ENCODE measurements around the gene NLRC3. TPM values are rescaled to one million over a fixed set of nuclear protein-coding genes. Genes with fewer than 3 reads are reported as not detected.

Gene NLRC3
- total RNA-seq, 2 experiments from 2014 or later = 12.3 to 12.5 TPM

DNA sequence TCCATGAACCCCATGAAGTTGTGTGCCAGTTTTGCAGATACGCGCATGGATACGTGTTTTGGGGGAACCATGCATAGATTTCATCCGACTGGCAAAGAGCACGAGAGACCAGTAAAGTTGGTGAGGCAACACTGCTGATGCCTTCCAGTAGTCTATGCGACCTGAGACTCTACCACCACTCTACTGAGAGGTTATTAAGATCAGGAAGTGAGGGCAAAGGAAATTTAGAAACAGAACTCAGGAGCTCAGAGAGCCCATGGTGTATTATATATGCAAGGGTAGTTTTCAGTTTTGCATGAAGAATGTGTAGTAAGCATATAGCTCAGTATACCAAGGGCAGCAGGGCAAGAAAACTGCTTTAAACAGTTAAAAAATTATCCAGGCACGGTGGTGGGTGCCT is 30.0 kb upstream of the NLRC3 start:
- no peak for DNase-seq
- H3K27ac Mint-ChIP-seq = no peak overlapping the region
- peaks cover 9% of the 10 kb centered on the region for H3K4me1 Mint-ChIP-seq
- H3K9me3 Mint-ChIP-seq = no peaks in the 10 kb centered on the region
- no peak overlapping the region for H3K4me3 Mint-ChIP-seq
- H3K27me3 Mint-ChIP-seq = no peaks in the 10 kb centered on the region
- peaks cover 8% of the 10 kb centered on the region for H3K36me3 Mint-ChIP-seq

GRCh38 chr16:3606441-3606840 is 29.2 kb upstream of the NLRC3 start:
- Mint-ChIP-seq H3K27ac (no peak overlapping the region), H3K4me3 (no peak overlapping the region), H3K27me3 (no peaks in the 10 kb centered on the region), H3K9me3 (no peaks in the 10 kb centered on the region), H3K36me3 (peaks cover 5% of the 10 kb centered on the region), H3K4me1 (peaks cover 9% of the 10 kb centered on the region)
- DNase-seq = no peak

GRCh38 chr16:3602320-3602653 is 25.1 kb upstream of the NLRC3 start:
- H3K36me3 Mint-ChIP-seq = peaks cover 22% of the 10 kb centered on the region

DNA sequence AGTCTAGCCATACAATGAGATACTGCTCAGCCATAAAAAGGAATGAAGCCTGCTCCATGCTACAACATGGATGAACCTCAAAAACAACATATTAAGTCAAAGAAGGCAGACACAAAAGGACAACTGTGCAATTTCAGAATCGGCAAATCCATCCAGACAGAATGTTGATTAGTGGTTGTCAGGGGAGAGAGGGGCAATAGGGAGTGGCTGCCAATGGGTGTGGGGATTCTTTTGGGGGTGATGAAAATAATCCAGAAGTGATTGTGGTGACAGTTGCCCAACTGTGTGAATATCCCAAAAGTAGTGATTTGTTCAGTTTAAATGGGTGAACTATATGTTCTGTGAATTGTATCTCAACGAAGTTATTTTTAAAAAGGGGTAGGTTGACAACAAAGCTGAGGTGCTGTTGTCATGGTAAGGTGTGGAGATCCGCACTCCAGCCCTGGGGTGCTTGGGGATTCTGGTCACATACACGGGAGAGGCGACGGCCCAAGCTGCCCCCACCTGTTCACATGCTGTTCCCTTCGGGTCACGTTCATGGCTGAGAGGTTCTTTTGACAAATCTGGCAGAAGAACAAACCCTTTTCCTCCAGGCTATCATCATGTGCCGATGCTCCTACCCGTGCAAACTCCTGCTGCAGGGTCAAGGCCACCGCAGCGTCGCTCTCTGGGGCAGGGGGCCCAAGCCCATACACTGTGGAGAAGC is 24.6 kb upstream of the NLRC3 start:
- no peaks in the 10 kb centered on the region for H3K27me3 Mint-ChIP-seq
- H3K4me1 Mint-ChIP-seq = no peaks in the 10 kb centered on the region
- H3K9me3 Mint-ChIP-seq = no peaks in the 10 kb centered on the region
- H3K36me3 Mint-ChIP-seq = peaks cover 22% of the 10 kb centered on the region
- no peak overlapping the region for H3K27ac Mint-ChIP-seq
- no peak overlapping the region for H3K4me3 Mint-ChIP-seq
- no peak for DNase-seq

More at GRCh38 chr16:3602320-3602653, 25.1 kb upstream of the NLRC3 start:
- H3K4me3 Mint-ChIP-seq = no peak overlapping the region
- no peaks in the 10 kb centered on the region for H3K4me1 Mint-ChIP-seq
- no peaks in the 10 kb centered on the region for H3K9me3 Mint-ChIP-seq
- H3K27ac Mint-ChIP-seq = no peak overlapping the region
- H3K27me3 Mint-ChIP-seq = no peaks in the 10 kb centered on the region
- no peak for DNase-seq

- Mint-ChIP-seq H3K4me3 (no peak overlapping the region), H3K27ac (no peak overlapping the region), H3K9me3 (no peaks in the 10 kb centered on the region), H3K4me1 (no peaks in the 10 kb centered on the region), H3K36me3 (peaks cover 22% of the 10 kb centered on the region), H3K27me3 (no peaks in the 10 kb centered on the region)
- no peak for DNase-seq
These were observed 22.7 kb upstream of the NLRC3 start for GRCh38 chr16:3599922-3600321.

DNA sequence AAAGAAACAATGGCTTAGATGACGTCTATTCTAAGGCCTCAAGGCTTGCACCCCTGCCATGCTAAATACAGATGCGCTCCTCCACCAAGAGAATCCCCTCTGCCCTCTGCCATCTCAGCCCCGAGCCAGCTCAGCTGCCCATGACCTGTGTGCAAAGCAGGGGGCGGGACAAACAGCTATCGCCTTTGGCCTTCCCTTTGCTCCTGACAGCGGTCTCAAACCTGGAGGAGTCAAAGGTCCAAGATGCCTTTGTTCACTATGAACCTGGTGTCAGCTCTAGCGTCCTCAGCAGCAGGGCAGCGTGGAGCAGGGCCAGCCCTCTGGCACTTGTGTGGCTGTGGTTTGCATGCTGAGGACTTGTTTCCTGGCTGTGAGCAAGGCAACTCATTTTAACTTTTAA is 21.9 kb upstream of the NLRC3 start:
- H3K27ac Mint-ChIP-seq = no peak overlapping the region
- H3K27me3 Mint-ChIP-seq = no peaks in the 10 kb centered on the region
- no peak overlapping the region for H3K4me3 Mint-ChIP-seq
- DNase-seq = no peak
- no peaks in the 10 kb centered on the region for H3K9me3 Mint-ChIP-seq
- no peaks in the 10 kb centered on the region for H3K4me1 Mint-ChIP-seq
- peaks cover 22% of the 10 kb centered on the region for H3K36me3 Mint-ChIP-seq

DNA sequence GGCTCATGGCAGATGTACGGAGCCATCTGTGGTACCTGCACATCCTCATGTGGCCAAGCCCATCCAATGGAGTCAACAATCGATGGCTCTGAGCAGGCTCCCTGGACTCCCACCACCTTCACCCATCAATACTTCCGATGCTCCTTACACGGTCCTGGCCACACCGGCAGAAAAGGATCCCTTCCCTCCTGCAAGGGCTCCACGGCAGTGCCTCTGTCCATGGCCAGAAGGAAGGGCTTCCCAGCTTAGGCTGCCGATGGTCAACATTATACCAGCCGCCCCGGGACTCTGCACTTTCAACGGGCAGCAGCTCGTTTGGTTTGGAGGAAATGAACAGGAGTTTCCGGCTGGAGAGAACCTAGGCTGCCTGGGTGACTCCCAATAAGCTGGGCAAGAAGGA is 21.0 kb upstream of the NLRC3 start:
- Mint-ChIP-seq H3K27ac (no peak overlapping the region), H3K4me3 (no peak overlapping the region), H3K36me3 (peaks cover 17% of the 10 kb centered on the region), H3K4me1 (no peaks in the 10 kb centered on the region), H3K27me3 (no peaks in the 10 kb centered on the region), H3K9me3 (no peaks in the 10 kb centered on the region)
- DNase-seq = no peak

DNA sequence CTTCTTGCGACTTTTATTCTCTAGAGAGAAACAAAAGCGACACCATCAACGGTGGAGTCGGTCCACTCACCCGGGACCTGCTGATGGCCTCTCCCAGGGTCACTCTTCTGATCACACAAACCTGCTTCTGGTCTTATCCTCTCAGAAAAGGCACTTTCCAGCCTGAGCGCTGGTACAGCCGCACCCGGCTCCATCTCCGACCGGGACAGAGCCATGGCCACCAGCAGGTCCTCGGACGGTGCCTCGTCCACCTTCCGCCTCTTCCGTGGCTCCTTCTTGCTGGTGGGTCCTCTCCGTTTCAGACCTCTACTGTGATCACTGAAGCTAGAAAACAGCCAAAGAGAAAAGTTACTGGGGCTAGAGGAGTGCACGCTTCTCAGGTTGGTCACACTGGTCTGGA is 20.5 kb upstream of the NLRC3 start:
- Mint-ChIP-seq H3K27ac (no peak overlapping the region), H3K36me3 (peaks cover 17% of the 10 kb centered on the region), H3K27me3 (no peaks in the 10 kb centered on the region), H3K4me1 (no peaks in the 10 kb centered on the region), H3K4me3 (no peak overlapping the region), H3K9me3 (no peaks in the 10 kb centered on the region)
- no peak for DNase-seq

DNA sequence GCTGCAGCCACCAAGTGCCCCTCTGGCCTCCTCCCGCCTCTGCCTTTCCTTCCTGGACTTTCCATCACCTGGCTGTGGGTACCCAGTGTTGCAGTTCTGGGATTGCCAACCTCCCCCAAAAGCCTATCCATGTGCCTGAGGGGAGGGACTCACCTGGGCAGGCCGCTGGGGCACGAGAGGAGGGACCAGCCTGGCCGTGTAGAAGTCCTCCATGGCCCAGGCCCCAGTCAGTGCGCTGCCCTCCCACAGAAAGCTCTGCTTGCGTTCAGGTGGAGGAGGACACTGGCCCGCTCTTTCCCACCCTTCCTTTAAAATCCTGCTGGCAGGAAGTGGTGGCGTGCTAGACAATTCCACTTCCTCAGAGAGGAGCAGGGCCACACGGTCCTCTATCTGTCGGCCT is 20.0 kb upstream of the NLRC3 start:
- Mint-ChIP-seq H3K27ac (no peak overlapping the region), H3K4me1 (no peaks in the 10 kb centered on the region), H3K27me3 (no peaks in the 10 kb centered on the region), H3K36me3 (peaks cover 17% of the 10 kb centered on the region), H3K4me3 (no peak overlapping the region), H3K9me3 (no peaks in the 10 kb centered on the region)
- DNase-seq = no peak

DNA sequence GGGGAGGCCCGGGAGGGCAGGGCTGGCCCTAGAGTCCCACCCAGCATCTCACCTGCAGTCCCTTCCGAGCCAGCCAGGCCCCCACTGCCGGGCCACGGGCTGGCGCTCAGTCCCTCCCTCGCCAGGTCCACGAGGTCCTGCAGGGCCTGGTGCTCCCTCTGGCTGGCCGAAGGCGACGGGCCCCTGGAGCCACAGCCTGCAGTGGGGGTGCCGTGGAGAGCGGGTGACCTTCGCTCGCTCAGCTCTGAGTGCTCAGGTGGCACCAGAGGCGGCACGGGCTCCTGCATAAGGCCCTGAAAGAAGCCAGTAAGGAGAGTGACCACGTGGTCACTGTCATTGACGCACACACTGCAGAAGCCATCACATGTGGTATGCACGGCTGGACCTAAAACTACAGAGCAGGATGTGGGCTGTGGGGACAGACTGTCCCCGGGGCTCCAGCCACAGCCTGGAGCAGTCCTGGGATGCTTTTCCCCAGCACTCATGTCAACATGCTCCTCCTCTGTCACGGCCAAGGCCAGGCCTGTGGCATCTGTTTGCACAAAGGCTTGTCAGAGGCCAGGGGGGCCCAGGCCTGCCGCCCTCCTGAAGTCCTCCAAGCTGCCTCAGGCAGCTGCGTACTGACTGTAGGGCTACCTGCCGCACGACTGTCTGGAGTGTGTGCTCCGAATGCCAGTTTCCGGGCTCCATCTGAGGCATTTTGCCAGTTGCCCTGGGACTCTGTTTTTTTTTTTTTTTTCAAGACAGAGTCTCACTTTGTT is 19.1 kb upstream of the NLRC3 start:
- H3K27me3 Mint-ChIP-seq = no peaks in the 10 kb centered on the region
- H3K9me3 Mint-ChIP-seq = no peaks in the 10 kb centered on the region
- H3K36me3 Mint-ChIP-seq = peaks cover 16% of the 10 kb centered on the region
- no peaks in the 10 kb centered on the region for H3K4me1 Mint-ChIP-seq
- H3K4me3 Mint-ChIP-seq = no peak overlapping the region
- no peak overlapping the region for H3K27ac Mint-ChIP-seq
- DNase-seq = no peak

- peaks cover 11% of the 10 kb centered on the region for H3K36me3 Mint-ChIP-seq
- no peaks in the 10 kb centered on the region for H3K9me3 Mint-ChIP-seq
These were observed 18.4 kb upstream of the NLRC3 start for GRCh38 chr16:3595521-3596021.

DNA sequence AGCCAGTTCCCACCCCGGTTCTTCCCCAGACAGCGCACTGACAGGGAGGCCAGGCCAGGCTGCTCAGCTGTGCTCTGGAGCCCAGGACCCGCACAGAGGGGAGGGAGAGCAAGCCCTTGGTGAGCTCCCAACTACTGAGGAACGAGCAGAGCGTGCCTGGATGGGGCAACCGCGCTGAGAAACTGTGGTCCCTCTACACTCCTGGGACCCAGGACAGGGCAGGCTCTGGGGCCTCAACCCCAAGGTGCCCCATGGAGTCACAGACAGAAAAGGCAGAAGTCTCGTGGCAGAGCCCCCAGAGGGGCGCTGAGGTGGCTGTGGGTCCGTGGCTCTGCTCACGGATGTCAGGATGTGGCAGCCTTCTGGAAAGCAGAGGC is 17.9 kb upstream of the NLRC3 start:
- Mint-ChIP-seq H3K9me3 (no peaks in the 10 kb centered on the region), H3K27ac (no peak overlapping the region), H3K4me1 (no peaks in the 10 kb centered on the region), H3K36me3 (peaks cover 12% of the 10 kb centered on the region), H3K4me3 (no peak overlapping the region), H3K27me3 (no peaks in the 10 kb centered on the region)
- DNase-seq = no peak

More at GRCh38 chr16:3595521-3596021, 18.4 kb upstream of the NLRC3 start:
- Mint-ChIP-seq H3K27me3 (no peaks in the 10 kb centered on the region), H3K4me1 (no peaks in the 10 kb centered on the region), H3K4me3 (no peak overlapping the region), H3K27ac (no peak overlapping the region)
- DNase-seq = no peak

- DNase-seq = no peak
- no peak overlapping the region for H3K4me3 Mint-ChIP-seq
- peaks cover 6% of the 10 kb centered on the region for H3K36me3 Mint-ChIP-seq
- no peaks in the 10 kb centered on the region for H3K9me3 Mint-ChIP-seq
- no peak overlapping the region for H3K27ac Mint-ChIP-seq
- no peaks in the 10 kb centered on the region for H3K27me3 Mint-ChIP-seq
- H3K4me1 Mint-ChIP-seq = no peaks in the 10 kb centered on the region
These were observed 17.3 kb upstream of the NLRC3 start for GRCh38 chr16:3594316-3595109.

- H3K27me3 Mint-ChIP-seq = no peaks in the 10 kb centered on the region
- H3K4me3 Mint-ChIP-seq = no peak overlapping the region
- H3K27ac Mint-ChIP-seq = no peak overlapping the region
- no peak for DNase-seq
- H3K4me1 Mint-ChIP-seq = no peaks in the 10 kb centered on the region
- no peaks in the 10 kb centered on the region for H3K9me3 Mint-ChIP-seq
- peaks cover 4% of the 10 kb centered on the region for H3K36me3 Mint-ChIP-seq
These were observed 15.4 kb upstream of the NLRC3 start for GRCh38 chr16:3592559-3592958.

DNA sequence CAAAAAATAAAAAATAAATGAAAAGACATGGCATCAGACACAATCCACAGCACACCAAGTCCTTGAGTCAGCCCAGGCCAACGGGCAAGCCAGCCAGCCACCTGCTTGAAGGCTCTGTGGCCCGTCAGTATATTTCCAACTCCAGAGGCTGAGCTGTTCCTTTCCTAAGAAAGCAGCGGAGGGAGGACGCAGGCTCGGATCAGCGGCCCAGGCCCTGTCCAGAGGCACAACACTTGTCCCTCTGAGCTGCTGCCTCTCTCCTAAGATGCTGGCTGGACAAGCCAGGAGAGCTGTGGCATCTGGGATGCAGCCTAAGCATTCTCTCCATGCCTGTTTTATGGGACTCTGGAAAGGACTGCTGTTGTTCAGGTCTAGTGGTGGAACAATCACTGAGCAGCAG is 14.8 kb upstream of the NLRC3 start:
- Mint-ChIP-seq H3K4me3 (no peak overlapping the region), H3K27ac (no peak overlapping the region), H3K36me3 (peaks cover 3% of the 10 kb centered on the region), H3K9me3 (no peaks in the 10 kb centered on the region), H3K27me3 (no peaks in the 10 kb centered on the region), H3K4me1 (no peaks in the 10 kb centered on the region)
- DNase-seq = no peak

Data from activated naive CD8-positive, alpha-beta T cell treated with anti-CD3 and anti-CD28 coated beads for 36 hours (primary cell).